ENCODE measurements around the gene MTURN. TPM values are rescaled to one million over a fixed set of nuclear protein-coding genes. Genes with fewer than 3 reads are reported as not detected.

MTURN gene
- total and polyA plus RNA-seq, 9 of the 15 experiments (the other 6 are each of a cell fraction or from before 2014, with no cell fraction given) = 0.94 to 14.8 (median 6.4) TPM

DNA sequence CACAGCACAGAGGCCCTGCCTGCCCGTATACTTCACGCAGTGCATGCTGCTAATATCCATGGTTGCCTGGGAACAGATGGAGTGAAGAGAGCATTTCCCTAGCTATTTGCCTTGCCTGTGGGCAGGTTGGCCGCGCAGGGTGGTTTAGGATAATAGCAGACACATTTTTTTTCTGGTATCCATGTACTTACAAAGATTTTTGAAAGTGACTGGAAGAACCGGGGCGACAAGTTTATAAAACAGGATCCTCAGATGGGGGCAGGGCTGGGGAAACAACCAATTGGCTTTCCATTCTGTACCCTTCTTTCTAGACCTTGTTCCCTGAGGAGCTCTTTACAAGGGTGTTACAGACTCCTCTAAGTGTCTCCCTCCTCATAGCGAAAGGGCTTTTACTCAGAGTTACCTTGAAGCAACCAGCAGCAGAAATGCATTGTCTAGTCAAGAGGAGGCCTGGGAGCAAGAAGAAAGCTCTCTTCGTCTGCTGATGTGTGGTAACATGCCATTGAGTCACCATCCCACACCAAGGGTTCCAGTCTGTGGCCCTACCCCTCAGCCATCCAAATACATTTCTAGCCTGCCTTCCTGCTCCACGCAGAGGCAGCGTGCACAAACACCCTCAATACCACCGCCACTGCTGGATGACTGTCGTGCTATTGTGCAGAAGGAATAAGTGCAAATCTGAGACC is 31.5 kb downstream of the MTURN start:
- BruUV-seq (replicated peaks) = no TSS peak
- H3K9me1 ChIP-seq (ENCODE audit: control insufficient read depth, insufficient read depth, low read length) = no peaks in the 10 kb centered on the region
- no peak overlapping the region for H3K27ac ChIP-seq (ENCODE audit: extremely low read depth, low read depth, low read length)
- H3K9me3 ChIP-seq (replicated peaks; ENCODE audit: control insufficient read depth, insufficient read depth, low read depth, low read length) = no peaks in the 10 kb centered on the region
- no peak overlapping the region for H3K4me2 ChIP-seq (ENCODE audit: insufficient read depth, low read length)
- no peaks in the 10 kb centered on the region for H3K36me3 ChIP-seq (ENCODE audit: control insufficient read depth, insufficient read depth, low read length)
- POLR2A ChIA-PET = no interaction called here
- ATAC-seq = no peak
- in situ Hi-C loops (cut with MboI) = loop anchor here (10.0 kb wide), 2 partner anchors 399 to 569 kb away; no protein-coding TSS in a partner anchor
- H3K9ac ChIP-seq (ENCODE audit: insufficient read depth in 1 of 2, low read depth in 2 of 2, low read length in 2 of 2) = no peak overlapping the region
- no peak overlapping the region for H3K4me3 ChIP-seq
- 18% methylated on average over 12 of the region's 12 CpGs for WGBS (ENCODE audit: insufficient coverage, low coverage, missing lambda C conversion rate)
- no peak for TF ChIP-seq MAFK (IDR thresholded peaks at IDR 0.05; ENCODE audit: low read length)
- TF ChIP-seq RFX1 (IDR thresholded peaks at IDR 0.05) = peak; percentile 8; the same call in 1 of the 2 replicates
- H3K79me2 ChIP-seq (ENCODE audit: control insufficient read depth, insufficient read depth, low read length) = no peaks in the 10 kb centered on the region
- H4K20me1 ChIP-seq (replicated peaks; ENCODE audit: control insufficient read depth, insufficient read depth, low read length) = no peaks in the 10 kb centered on the region; the same call in 1 of the 2 replicates
- intact Hi-C loops (cut with micrococcal nuclease) = loop anchor here (10.0 kb wide), 2 partner anchors 189 to 579 kb away; no protein-coding TSS in a partner anchor
- no peak overlapping the region for H2AFZ ChIP-seq (ENCODE audit: low read depth, low read length)
- CTCF ChIA-PET (ENCODE audit: low intra/inter-chr PET ratio) = no interaction called here
- FAIRE-seq = no peak
- H3K4me1 ChIP-seq (replicated peaks in 1 of 2; ENCODE audit: control insufficient read depth in 2 of 2, insufficient read depth in 2 of 2, low read length in 2 of 2) = peaks cover 5 to 27% of the 10 kb centered on the region in 2 experiments
- H3K27me3 ChIP-seq (ENCODE audit: control insufficient read depth in 2 of 2, insufficient read depth in 2 of 2, low read length in 2 of 2) = peaks cover 34 to 43% of the 10 kb centered on the region in 2 experiments
- DNase-seq (ENCODE audit: extremely low read depth in 1 of 4, low spot score in 3 of 4) = no peak

DNA sequence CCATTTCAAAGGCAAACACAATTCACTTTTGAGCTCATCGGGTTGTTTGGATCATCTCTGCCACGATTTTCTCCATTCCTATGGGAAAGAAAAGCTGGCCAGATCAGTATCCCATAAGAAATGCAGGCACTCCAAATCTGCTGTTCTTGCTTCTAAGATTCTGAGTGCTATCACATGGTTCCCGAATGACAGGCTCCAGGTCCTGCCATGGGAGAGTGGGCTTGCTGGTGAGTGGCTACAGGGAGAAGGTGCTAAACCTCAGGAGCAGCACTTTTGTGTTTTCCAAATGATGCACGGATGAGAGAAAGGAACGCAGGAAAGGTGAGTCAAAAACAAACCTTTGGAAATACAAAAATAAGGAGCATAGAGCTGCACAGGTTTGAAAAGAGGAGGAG is 32.1 kb downstream of the MTURN start:
- Histone ChIP-seq H3K9ac (ENCODE audit: insufficient read depth in 1 of 2, low read depth in 2 of 2, low read length in 2 of 2) (no peak overlapping the region), H3K36me3 (ENCODE audit: control insufficient read depth, insufficient read depth, low read length) (no peaks in the 10 kb centered on the region), H3K4me2 (ENCODE audit: insufficient read depth, low read length) (no peak overlapping the region), H3K27ac (ENCODE audit: extremely low read depth, low read depth, low read length) (no peak overlapping the region), H3K79me2 (ENCODE audit: control insufficient read depth, insufficient read depth, low read length) (no peaks in the 10 kb centered on the region), H3K9me1 (ENCODE audit: control insufficient read depth, insufficient read depth, low read length) (no peaks in the 10 kb centered on the region), H3K27me3 (ENCODE audit: control insufficient read depth in 2 of 2, insufficient read depth in 2 of 2, low read length in 2 of 2) (peaks cover 34 to 48% of the 10 kb centered on the region in 2 experiments), H2AFZ (ENCODE audit: low read depth, low read length) (no peak overlapping the region), H3K9me3 (replicated peaks; ENCODE audit: control insufficient read depth, insufficient read depth, low read depth, low read length) (no peaks in the 10 kb centered on the region), H4K20me1 (replicated peaks; ENCODE audit: control insufficient read depth, insufficient read depth, low read length) (no peaks in the 10 kb centered on the region; the same call in 1 of the 2 replicates), H3K4me1 (replicated peaks in 1 of 2; ENCODE audit: control insufficient read depth in 2 of 2, insufficient read depth in 2 of 2, low read length in 2 of 2) (peaks cover 5 to 25% of the 10 kb centered on the region in 2 experiments), H3K4me3 (no peak overlapping the region)
- ATAC-seq (no peak), FAIRE-seq (no peak), DNase-seq (ENCODE audit: extremely low read depth in 1 of 4, low spot score in 3 of 4) (no peak)
- WGBS (ENCODE audit: insufficient coverage, low coverage, missing lambda C conversion rate) = 4% methylated on average over 5 of the region's 5 CpGs
- no TSS peak for BruUV-seq (replicated peaks)
- intact Hi-C loops (cut with micrococcal nuclease) = loop anchor here (10.0 kb wide), 2 partner anchors 188 to 578 kb away; no protein-coding TSS in a partner anchor
- in situ Hi-C loops (cut with MboI) = loop anchor here (10.0 kb wide), 2 partner anchors 398 to 568 kb away; no protein-coding TSS in a partner anchor
- POLR2A ChIA-PET = interaction anchor here (0.7 kb wide), 1 partner anchor 23 kb away, joined by 3 read pairs; no protein-coding TSS in a partner anchor
- CTCF ChIA-PET (ENCODE audit: low intra/inter-chr PET ratio) = no interaction called here
- no peak for TF ChIP-seq ZFP1 (CRISPR knock-in tag; IDR thresholded peaks at IDR 0.05)
- TF ChIP-seq, protein P1, sequence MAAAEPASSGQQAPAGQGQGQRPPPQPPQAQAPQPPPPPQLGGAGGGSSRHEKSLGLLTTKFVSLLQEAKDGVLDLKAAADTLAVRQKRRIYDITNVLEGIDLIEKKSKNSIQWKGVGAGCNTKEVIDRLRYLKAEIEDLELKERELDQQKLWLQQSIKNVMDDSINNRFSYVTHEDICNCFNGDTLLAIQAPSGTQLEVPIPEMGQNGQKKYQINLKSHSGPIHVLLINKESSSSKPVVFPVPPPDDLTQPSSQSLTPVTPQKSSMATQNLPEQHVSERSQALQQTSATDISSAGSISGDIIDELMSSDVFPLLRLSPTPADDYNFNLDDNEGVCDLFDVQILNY (CRISPR knock-in tag; IDR thresholded peaks at IDR 0.05) = no peak
- TF ChIP-seq POLR2AphosphoS5 (IDR thresholded peaks at IDR 0.05; ENCODE audit: control insufficient read depth, insufficient read depth, low read depth, low read length) = no peak
- TF ChIP-seq TEAD2 (tag; IDR thresholded peaks at IDR 0.05) = no peak
- TF ChIP-seq SMAD1 (IDR thresholded peaks at IDR 0.05; ENCODE audit: low read depth, low read length, partially characterized antibody) = no peak
- TF ChIP-seq BMI1 (IDR thresholded peaks at IDR 0.05; ENCODE audit: low read length) = no peak
- TF ChIP-seq, protein P2, sequence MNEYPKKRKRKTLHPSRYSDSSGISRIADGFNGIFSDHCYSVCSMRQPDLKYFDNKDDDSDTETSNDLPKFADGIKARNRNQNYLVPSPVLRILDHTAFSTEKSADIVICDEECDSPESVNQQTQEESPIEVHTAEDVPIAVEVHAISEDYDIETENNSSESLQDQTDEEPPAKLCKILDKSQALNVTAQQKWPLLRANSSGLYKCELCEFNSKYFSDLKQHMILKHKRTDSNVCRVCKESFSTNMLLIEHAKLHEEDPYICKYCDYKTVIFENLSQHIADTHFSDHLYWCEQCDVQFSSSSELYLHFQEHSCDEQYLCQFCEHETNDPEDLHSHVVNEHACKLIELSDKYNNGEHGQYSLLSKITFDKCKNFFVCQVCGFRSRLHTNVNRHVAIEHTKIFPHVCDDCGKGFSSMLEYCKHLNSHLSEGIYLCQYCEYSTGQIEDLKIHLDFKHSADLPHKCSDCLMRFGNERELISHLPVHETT (CRISPR knock-in tag; conservative IDR thresholded peaks at IDR 0.05 in 1 of 2, IDR thresholded peaks at IDR 0.05 in 1 of 2) = no peak
